HEK293 (cell line): Measurements from ENCODE around the gene ZNF107.
A peak's percentile ranks its signal among the peaks of the same experiment; 100 is the strongest.
"Not testable (repeated sequence)": the region's sequence is repeated elsewhere in the genome, so short reads cannot be mapped to it uniquely, and the experiment has no call there.

ENCODE experiments used
- CTCF ChIA-PET: fragments of 350-600 bp; formaldehyde crosslinking; extraction: SDS; loops from one replicate; lab custom pipeline; 2021; ENCODE audit warnings: antibody characterized with exemption; lab: Yijun Ruan, JAX
- POLR2A ChIA-PET: fragments of 300-600 bp; formaldehyde crosslinking; extraction: SDS; loops from one replicate; lab custom pipeline; 2020; ENCODE audit warnings: antibody characterized with exemption, inconsistent platforms; lab: Yijun Ruan, JAX
- H3K27ac ChIP-seq: fragments of 200-500 bp; sonication (Bioruptor generic); 2 replicates; pipeline ENCODE4 v1.5.1; 2014; ENCODE audit warnings: low read depth, low read length, control low read depth, inconsistent platforms; ENCODE audit errors: extremely low read depth
- H3K36me3 ChIP-seq, 2 experiments: fragments of 200-500 bp in 1 of 2; sonication (Bioruptor generic) in 1 of 2; 1 replicate in 1 of 2; 2 replicates in 1 of 2; pipeline ENCODE4 v1.5.1; 2014 to 2017; ENCODE audit warnings: inconsistent platforms in 2 of 2, low read length in 2 of 2; ENCODE audit not compliant: control insufficient read depth in 2 of 2, insufficient read depth in 1 of 2
- H3K4me1 ChIP-seq: fragments of 200-500 bp; sonication (Bioruptor generic); 2 replicates; pipeline ENCODE4 v1.5.1; 2014; ENCODE audit warnings: mild to moderate bottlenecking, low read length, inconsistent platforms; ENCODE audit not compliant: control insufficient read depth, insufficient read depth
- H3K4me3 ChIP-seq: 2 replicates; pipeline ENCODE4 v1.5.1; 2011; ENCODE audit warnings: low read depth, mild to moderate bottlenecking, control low read depth, low read length, moderate library complexity
- H3K9me3 ChIP-seq: fragments of 200-500 bp; sonication (Bioruptor generic); 2 replicates; pipeline ENCODE4 v1.5.1; 2014; ENCODE audit warnings: low read depth, low read length, inconsistent platforms; ENCODE audit not compliant: control insufficient read depth, insufficient read depth
- FEZF1 ChIP-seq: fragments of 450-650 bp; formaldehyde crosslinking; IDR thresholded peaks from 2 replicates; pipeline ENCODE4 v1.5.1; 2016; ENCODE audit warnings: missing biosample characterization, missing genetic modification characterization
- HOXC10 ChIP-seq: sonication (generic); formaldehyde crosslinking; IDR thresholded peaks from 2 replicates; pipeline ENCODE4 v1.8.1; 2023; ENCODE audit warnings: mild to moderate bottlenecking, missing genetic modification reagents
- KLF1 ChIP-seq: fragments of 450-650 bp; formaldehyde crosslinking; IDR thresholded peaks from 2 replicates; pipeline ENCODE4 v1.5.1; 2016; ENCODE audit warnings: missing biosample characterization, missing genetic modification characterization
- OSR2 ChIP-seq: fragments of 450-650 bp; formaldehyde crosslinking; IDR thresholded peaks from 2 replicates; pipeline ENCODE4 v1.5.1; 2016; ENCODE audit warnings: missing biosample characterization, missing genetic modification characterization
- REST ChIP-seq: fragments of 450-650 bp; formaldehyde crosslinking; IDR thresholded peaks from 2 replicates; pipeline ENCODE4 v1.5.1; 2016; ENCODE audit warnings: missing biosample characterization, missing genetic modification characterization
- SETDB1 ChIP-seq: IDR thresholded peaks from one replicate; pipeline ENCODE4 v1.6.1; 2017; ENCODE audit warnings: mild to moderate bottlenecking, low read length, moderate library complexity, mixed read lengths; ENCODE audit not compliant: insufficient read length
- ZBTB26 ChIP-seq: fragments of 450-650 bp; formaldehyde crosslinking; optimal IDR thresholded peaks from 2 replicates; pipeline ENCODE3; 2016; ENCODE audit warnings: missing biosample characterization, mild to moderate bottlenecking, missing genetic modification characterization
- ZFHX2 ChIP-seq: fragments of 450-650 bp; formaldehyde crosslinking; conservative IDR thresholded peaks from 2 replicates; pipeline ENCODE4 v1.5.1; 2016; ENCODE audit warnings: missing biosample characterization, missing genetic modification characterization
- ZNF114 ChIP-seq: fragments of 450-650 bp; formaldehyde crosslinking; IDR thresholded peaks from 2 replicates; pipeline ENCODE4 v1.5.0; 2017; ENCODE audit warnings: missing biosample characterization, missing genetic modification characterization
- ZNF202 ChIP-seq: fragments of 450-650 bp; formaldehyde crosslinking; IDR thresholded peaks from 2 replicates; pipeline ENCODE4 v1.5.1; 2016; ENCODE audit warnings: missing biosample characterization, missing genetic modification characterization, borderline replicate concordance
- ZNF341 ChIP-seq: fragments of 450-650 bp; formaldehyde crosslinking; IDR thresholded peaks from 2 replicates; pipeline ENCODE4; 2016; ENCODE audit warnings: low read depth, missing biosample characterization, missing genetic modification characterization
- ZNF510 ChIP-seq: fragments of 450-650 bp; formaldehyde crosslinking; IDR thresholded peaks from 2 replicates; pipeline ENCODE4 v1.5.1; 2018; ENCODE audit warnings: mild to moderate bottlenecking, missing genetic modification characterization, missing biosample characterization; ENCODE audit not compliant: insufficient replicate concordance
- ZNF530 ChIP-seq: fragments of 450-650 bp; formaldehyde crosslinking; IDR thresholded peaks from 2 replicates; pipeline ENCODE4 v1.5.1; 2016; ENCODE audit warnings: low read depth, missing biosample characterization, missing genetic modification characterization
- ZNF610 ChIP-seq: fragments of 450-650 bp; formaldehyde crosslinking; IDR thresholded peaks from 2 replicates; pipeline ENCODE4 v1.5.1; 2016; ENCODE audit warnings: missing biosample characterization, missing genetic modification characterization, borderline replicate concordance
- ZNF626 ChIP-seq: fragments of 450-650 bp; sonication (Bioruptor Pico); formaldehyde crosslinking; IDR thresholded peaks from 2 replicates; pipeline ENCODE4 v1.5.1; 2018; ENCODE audit warnings: missing biosample characterization, missing genetic modification characterization, inconsistent platforms
- ZNF830 ChIP-seq: fragments of 450-650 bp; IDR thresholded peaks from 2 replicates; pipeline ENCODE4 v1.5.0; 2018; ENCODE audit warnings: missing biosample characterization, missing genetic modification characterization, low read depth, mild to moderate bottlenecking, moderate library complexity

Gene ZNF107

GRCh38 chr7:64736575-64736974, 70.6 kb downstream of the ZNF107 start:
- no peak overlapping the region for H3K4me3 ChIP-seq
- no peak overlapping the region for H3K27ac ChIP-seq
- H3K4me1 ChIP-seq: no peaks in the 10 kb centered on the region
- ChIA-PET CTCF (no interaction called here), POLR2A (no interaction called here)
- H3K9me3 ChIP-seq: no peaks in the 10 kb centered on the region
- H3K36me3 ChIP-seq: no peaks in the 10 kb centered on the region
- no peak for TF ChIP-seq ZNF610

- POLR2A ChIA-PET: not testable (repeated sequence)
Observed at GRCh38 chr7:64738403-64738802, 72.5 kb downstream of the ZNF107 start.

GRCh38 chr7:64738953-64739352, 73.0 kb downstream of the ZNF107 start:
- H3K27ac ChIP-seq, H3K4me1 ChIP-seq, CTCF ChIA-PET, H3K36me3 ChIP-seq, POLR2A ChIA-PET, H3K9me3 ChIP-seq, H3K4me3 ChIP-seq: not testable (repeated sequence)

More at GRCh38 chr7:64738403-64738802, 72.5 kb downstream of the ZNF107 start:
- H3K27ac ChIP-seq, H3K4me1 ChIP-seq, CTCF ChIA-PET, H3K36me3 ChIP-seq, H3K9me3 ChIP-seq, H3K4me3 ChIP-seq: not testable (repeated sequence)

- no peaks in the 10 kb centered on the region for H3K9me3 ChIP-seq
- H3K27ac ChIP-seq: no peak overlapping the region
- ChIA-PET CTCF (no interaction called here), POLR2A (no interaction called here)
- no peak overlapping the region for H3K4me3 ChIP-seq
- no peaks in the 10 kb centered on the region for H3K36me3 ChIP-seq
- TF ChIP-seq ZFHX2 (tag by site-specific recombination) (no peak), ZNF114 (no peak), KLF1 (tag by site-specific recombination) (no peak), ZNF202 (tag by site-specific recombination) (no peak)
- H3K4me1 ChIP-seq: no peaks in the 10 kb centered on the region
Observed at GRCh38 chr7:64744680-64745079, 78.7 kb downstream of the ZNF107 start.

- POLR2A ChIA-PET: no interaction called here
- TF ChIP-seq SETDB1 (peak; percentile 85), ZNF830 (tag by site-specific recombination) (no peak), ZNF626 (tag by site-specific recombination) (no peak)
- Histone ChIP-seq H3K4me3 (no peak overlapping the region), H3K4me1 (no peaks in the 10 kb centered on the region), H3K36me3 (no peaks in the 10 kb centered on the region), H3K27ac (no peak overlapping the region), H3K9me3 (no peaks in the 10 kb centered on the region)
- CTCF ChIA-PET: no interaction called here
Observed at GRCh38 chr7:64747802-64748201, 81.9 kb downstream of the ZNF107 start.

GRCh38 chr7:64753032-64753431, 87.1 kb downstream of the ZNF107 start:
- H3K9me3 ChIP-seq: no peaks in the 10 kb centered on the region
- no peak overlapping the region for H3K4me3 ChIP-seq
- no peaks in the 10 kb centered on the region for H3K36me3 ChIP-seq
- no peaks in the 10 kb centered on the region for H3K4me1 ChIP-seq
- no peak overlapping the region for H3K27ac ChIP-seq
- ChIA-PET CTCF (no interaction called here), POLR2A (no interaction called here)
- TF ChIP-seq HOXC10: no peak
- no peak for TF ChIP-seq ZNF341 (tag by site-specific recombination)
- TF ChIP-seq OSR2 (tag by site-specific recombination): no peak
- no peak for TF ChIP-seq ZBTB26 (tag by site-specific recombination)
- TF ChIP-seq REST (tag by site-specific recombination): no peak
- TF ChIP-seq FEZF1 (tag by site-specific recombination): no peak
- TF ChIP-seq ZNF530 (tag by site-specific recombination): no peak
- no peak for TF ChIP-seq ZNF510 (tag by site-specific recombination)
